ENCODE results near the gene MTFP1.

The MTFP1 gene

GRCh38 chr22:30425616-30426387, at the start of gene MTFP1:
Gene MTFP1, plus strand, starts transcription at chr22:30425768. Its CDS starts 112 bp downstream, at chr22:30425880.
- DNase-seq (ENCODE audit: low read depth) = no peak
- TF ChIP-seq, protein P1, sequence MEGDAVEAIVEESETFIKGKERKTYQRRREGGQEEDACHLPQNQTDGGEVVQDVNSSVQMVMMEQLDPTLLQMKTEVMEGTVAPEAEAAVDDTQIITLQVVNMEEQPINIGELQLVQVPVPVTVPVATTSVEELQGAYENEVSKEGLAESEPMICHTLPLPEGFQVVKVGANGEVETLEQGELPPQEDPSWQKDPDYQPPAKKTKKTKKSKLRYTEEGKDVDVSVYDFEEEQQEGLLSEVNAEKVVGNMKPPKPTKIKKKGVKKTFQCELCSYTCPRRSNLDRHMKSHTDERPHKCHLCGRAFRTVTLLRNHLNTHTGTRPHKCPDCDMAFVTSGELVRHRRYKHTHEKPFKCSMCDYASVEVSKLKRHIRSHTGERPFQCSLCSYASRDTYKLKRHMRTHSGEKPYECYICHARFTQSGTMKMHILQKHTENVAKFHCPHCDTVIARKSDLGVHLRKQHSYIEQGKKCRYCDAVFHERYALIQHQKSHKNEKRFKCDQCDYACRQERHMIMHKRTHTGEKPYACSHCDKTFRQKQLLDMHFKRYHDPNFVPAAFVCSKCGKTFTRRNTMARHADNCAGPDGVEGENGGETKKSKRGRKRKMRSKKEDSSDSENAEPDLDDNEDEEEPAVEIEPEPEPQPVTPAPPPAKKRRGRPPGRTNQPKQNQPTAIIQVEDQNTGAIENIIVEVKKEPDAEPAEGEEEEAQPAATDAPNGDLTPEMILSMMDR (IDR thresholded peaks at IDR 0.05; ENCODE audit: control insufficient read depth, insufficient read depth, low read depth, low read length, missing control alignments) = peak; percentile 5
- peak within 1 kb of the TSS; percentile 62 for H3K4me3 ChIP-seq (ENCODE audit: control insufficient read depth, low read depth, low read length)

DNA sequence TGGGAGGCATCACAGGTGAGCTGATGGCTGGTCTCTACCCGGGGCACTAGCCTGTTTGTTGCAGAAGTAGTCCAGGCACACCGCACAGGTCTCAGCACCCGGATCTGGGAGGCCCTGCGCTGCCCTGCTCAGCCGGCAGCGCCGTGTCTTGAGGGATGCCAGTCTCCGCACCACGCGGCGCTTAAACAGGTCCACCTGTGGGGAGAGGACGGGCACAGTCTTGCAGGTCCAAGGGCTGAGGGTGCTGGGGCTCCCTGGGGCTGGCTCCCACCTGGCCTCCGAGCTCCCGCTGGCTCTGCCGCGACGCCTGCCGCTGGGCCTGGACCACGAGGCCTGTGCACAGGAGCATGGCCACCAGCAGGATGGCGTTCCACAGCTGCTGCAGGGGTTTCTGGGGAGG, 45.6 kb upstream of the MTFP1 start:
- no peak for DNase-seq (ENCODE audit: low read depth)
- no peak overlapping the region for H3K4me3 ChIP-seq (ENCODE audit: control insufficient read depth, low read depth, low read length)
- TF ChIP-seq, protein P1 (IDR thresholded peaks at IDR 0.05; ENCODE audit: control insufficient read depth, insufficient read depth, low read depth, low read length, missing control alignments) = no peak

DNA sequence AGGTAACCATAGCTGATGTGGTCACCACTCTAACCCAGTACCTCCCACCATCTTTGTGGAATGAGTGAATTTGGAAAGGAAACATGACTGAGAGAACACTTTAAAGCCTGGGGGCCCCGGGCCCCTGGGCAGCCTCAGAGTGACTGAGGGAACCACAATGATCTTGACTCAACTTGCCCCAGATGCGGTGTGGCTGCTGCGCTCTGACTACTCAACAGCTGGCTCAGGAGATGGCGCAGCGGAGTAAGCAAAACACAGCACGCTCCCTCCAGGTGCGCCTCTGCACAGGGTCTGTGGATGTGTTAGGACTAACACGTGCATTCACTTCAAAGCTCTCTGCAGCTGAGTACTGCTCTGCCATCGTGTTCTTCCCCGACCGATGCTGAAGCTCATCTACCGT, 44.3 kb upstream of the MTFP1 start:
- no peak overlapping the region for H3K4me3 ChIP-seq (ENCODE audit: control insufficient read depth, low read depth, low read length)
- TF ChIP-seq, protein P1 (IDR thresholded peaks at IDR 0.05; ENCODE audit: control insufficient read depth, insufficient read depth, low read depth, low read length, missing control alignments) = no peak
- DNase-seq (ENCODE audit: low read depth) = no peak

DNA sequence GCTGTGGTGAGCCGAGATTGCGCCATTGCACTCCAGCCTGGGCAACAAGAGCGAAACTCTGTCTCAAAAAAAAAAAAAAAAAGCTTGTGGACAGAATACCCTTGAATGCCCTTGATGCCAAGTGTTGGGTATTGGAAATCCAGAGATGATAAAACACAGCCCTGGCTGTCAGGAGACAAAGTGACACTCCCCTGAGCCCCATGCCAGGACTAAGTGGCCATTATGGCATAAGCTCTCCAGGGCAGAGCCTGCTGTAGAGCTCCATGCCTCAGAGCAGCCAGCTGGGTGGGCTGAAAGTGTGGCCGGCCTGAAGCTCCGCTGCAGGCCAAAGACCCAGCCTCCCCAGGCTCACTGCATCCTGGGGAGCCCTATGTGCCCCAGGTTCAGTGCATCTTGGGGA, 43.2 kb upstream of the MTFP1 start:
- no peak for DNase-seq (ENCODE audit: low read depth)
- no peak overlapping the region for H3K4me3 ChIP-seq (ENCODE audit: control insufficient read depth, low read depth, low read length)
- TF ChIP-seq, protein P1 (IDR thresholded peaks at IDR 0.05; ENCODE audit: control insufficient read depth, insufficient read depth, low read depth, low read length, missing control alignments) = no peak

GRCh38 chr22:30383061-30383460, 42.5 kb upstream of the MTFP1 start:
- TF ChIP-seq, protein P1 (IDR thresholded peaks at IDR 0.05; ENCODE audit: control insufficient read depth, insufficient read depth, low read depth, low read length, missing control alignments) = no peak
- no peak for DNase-seq (ENCODE audit: low read depth)
- no peak overlapping the region for H3K4me3 ChIP-seq (ENCODE audit: control insufficient read depth, low read depth, low read length)

GRCh38 chr22:30385942-30386341, 39.6 kb upstream of the MTFP1 start:
- TF ChIP-seq, protein P1 (IDR thresholded peaks at IDR 0.05; ENCODE audit: control insufficient read depth, insufficient read depth, low read depth, low read length, missing control alignments) = no peak
- no peak for DNase-seq (ENCODE audit: low read depth)
- peak overlapping the region; percentile 71 for H3K4me3 ChIP-seq (ENCODE audit: control insufficient read depth, low read depth, low read length)
